AG09319 (cell line): Measurements from ENCODE around the gene SCAND1.
"Not testable (repeated sequence)": the region's sequence is repeated elsewhere in the genome, so short reads cannot be mapped to it uniquely, and the experiment has no call there.

Source experiments
- DNase-seq: peaks from one replicate; pipeline ENCODE4 v3.0.0-alpha.2; 2010; ENCODE audit warnings: low read depth; ENCODE audit errors: extremely low read depth
- CTCF ChIP-seq: IDR thresholded peaks from 2 replicates; pipeline ENCODE4 v1.5.1; 2011; ENCODE audit warnings: low read depth, mild to moderate bottlenecking, inconsistent platforms, low read length, moderate library complexity

Gene SCAND1

GRCh38 chr20:35974256-35974655, 20.0 kb upstream of the SCAND1 start:
- DNase-seq = no peak
- no peak for TF ChIP-seq CTCF

- DNase-seq = no peak
- no peak for TF ChIP-seq CTCF
Observed at GRCh38 chr20:35972462-35972861, 18.2 kb upstream of the SCAND1 start.

GRCh38 chr20:35971981-35972380, 17.7 kb upstream of the SCAND1 start:
- TF ChIP-seq CTCF = no peak
- DNase-seq = no peak

DNA sequence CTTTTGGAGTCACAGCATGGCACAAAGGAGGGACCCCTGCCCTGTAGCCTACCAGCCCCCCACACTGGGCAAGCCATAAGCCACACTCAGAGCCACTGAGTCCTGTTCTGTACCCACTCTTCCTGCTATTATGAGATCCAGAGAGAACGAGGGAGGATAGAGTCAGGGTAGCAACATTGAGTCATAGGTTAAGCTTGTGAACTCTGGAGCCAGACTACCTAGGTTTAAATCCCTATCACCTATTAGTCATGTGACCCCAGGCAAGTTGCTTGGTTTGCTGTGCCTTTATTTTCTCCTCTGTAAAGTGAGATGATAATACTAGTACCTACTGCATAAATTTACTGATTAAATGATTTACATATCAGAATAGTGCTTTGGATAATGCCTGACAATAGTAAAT, 14.6 kb upstream of the SCAND1 start:
- TF ChIP-seq CTCF = no peak
- no peak for DNase-seq

GRCh38 chr20:35967979-35968640, 13.8 kb upstream of the SCAND1 start, which contains the start of gene CNBD2:
CNBD2 (plus strand) TSS chr20:35968590; CDS start chr20:35968763, 173 bp downstream.
- no peak for TF ChIP-seq CTCF

GRCh38 chr20:35963878-35964277, 9.6 kb upstream of the SCAND1 start:
- TF ChIP-seq CTCF = no peak
- DNase-seq = no peak

More at GRCh38 chr20:35967979-35968640, 13.8 kb upstream of the SCAND1 start, which contains the start of gene CNBD2:
- no peak for DNase-seq

GRCh38 chr20:35959291-35959690, 5.0 kb upstream of the SCAND1 start:
- not testable (repeated sequence) for DNase-seq

GRCh38 chr20:35956616-35957015, 2.3 kb upstream of the SCAND1 start:
- DNase-seq = no peak
- no peak for TF ChIP-seq CTCF
